ENCODE data around the gene NOTUM.

DNA sequence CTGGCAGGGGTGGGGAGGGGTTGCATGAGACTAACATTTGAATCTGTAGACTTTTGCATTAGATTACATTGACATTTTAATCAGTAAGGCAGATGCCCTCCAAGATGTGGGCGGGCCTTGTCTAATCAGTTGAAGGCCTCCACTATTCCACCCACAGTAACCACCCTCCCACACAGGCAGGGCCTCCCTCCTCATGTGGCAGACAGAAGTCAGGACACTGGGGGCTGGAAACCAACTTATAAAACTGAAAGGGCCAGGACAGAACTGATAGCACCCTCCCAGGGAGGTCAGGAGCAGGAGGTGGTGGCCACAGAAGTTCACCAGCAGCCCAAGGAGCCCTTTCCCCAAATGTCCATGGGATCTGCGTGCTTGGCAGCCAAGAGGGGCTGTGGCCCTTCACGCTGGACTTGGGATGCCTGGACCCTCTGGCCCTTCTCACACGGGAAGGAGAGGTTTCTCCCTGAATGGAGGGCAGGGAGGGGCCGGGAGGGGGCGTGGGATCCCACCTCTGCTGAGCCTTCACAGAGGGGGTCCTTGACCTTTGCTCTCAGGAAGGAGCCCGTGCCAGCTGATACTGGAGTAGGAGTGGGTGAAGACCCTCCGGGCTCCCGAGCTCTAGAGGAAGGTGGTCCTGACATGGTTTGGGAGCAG is 28.5 kb downstream of the NOTUM start:
- no peak for TF ChIP-seq POLR2A (IDR thresholded peaks at IDR 0.05)
- TF ChIP-seq POLR2AphosphoS5 (IDR thresholded peaks at IDR 0.05; ENCODE audit: insufficient read depth in 1 of 2, low read depth in 1 of 2), result no peak
- no peak for TF ChIP-seq CTCF (IDR thresholded peaks at IDR 0.05)
